B cell (primary cell): ENCODE data around the gene DRC7.

Experiments used
- CTCF ChIP-seq: fragments of 200-600 bp; IDR thresholded peaks from one replicate; pipeline ENCODE4 v1.8.0; 2022; ENCODE audit warnings: antibody characterized with exemption, mild to moderate bottlenecking
- EZH2 ChIP-seq: IDR thresholded peaks from 2 replicates; pipeline ENCODE4 v1.6.1; 2012; ENCODE audit warnings: borderline replicate concordance, low read depth, mild to moderate bottlenecking, moderate library complexity, low read length; ENCODE audit not compliant: insufficient read depth, poor library complexity, severe bottlenecking

GRCh38 chr16:57734925-57735754 is 40.5 kb downstream of the DRC7 start:
- TF ChIP-seq CTCF = no peak
- no peak for TF ChIP-seq EZH2
